Mesenteric fat pad (tissue), 1 donor: ENCODE data around the gene EIF4ENIF1. TPM values are rescaled to one million over a fixed set of nuclear protein-coding genes. Genes with fewer than 3 reads are reported as not detected.
"Not testable (repeated sequence)": the region's sequence is repeated elsewhere in the genome, so short reads cannot be mapped to it uniquely, and the experiment has no call there.

Source experiments
- DNase-seq: peaks from one replicate; pipeline ENCODE4 v3.0.0-alpha.2; 2020; ENCODE audit warnings: low spot score
- long read RNA-seq: library from polyadenylated mRNA; unstranded; transcript quantifications from one replicate; pipeline ENCODE4 v2.0.0, GENCODE V29; 2020
- total RNA-seq: library from RNA; stranded (reverse); fragmentation: NEBNext Ultra II Directional; extraction: Animal tissue kit (Norgen Biotek cat#: 25700); gene quantifications from one replicate; pipeline ENCODE4 v1.2.1, GENCODE V29; 2021
- donor health status: DM: yes; HTN: yes; CAD: no.

The EIF4ENIF1 gene, protein sequence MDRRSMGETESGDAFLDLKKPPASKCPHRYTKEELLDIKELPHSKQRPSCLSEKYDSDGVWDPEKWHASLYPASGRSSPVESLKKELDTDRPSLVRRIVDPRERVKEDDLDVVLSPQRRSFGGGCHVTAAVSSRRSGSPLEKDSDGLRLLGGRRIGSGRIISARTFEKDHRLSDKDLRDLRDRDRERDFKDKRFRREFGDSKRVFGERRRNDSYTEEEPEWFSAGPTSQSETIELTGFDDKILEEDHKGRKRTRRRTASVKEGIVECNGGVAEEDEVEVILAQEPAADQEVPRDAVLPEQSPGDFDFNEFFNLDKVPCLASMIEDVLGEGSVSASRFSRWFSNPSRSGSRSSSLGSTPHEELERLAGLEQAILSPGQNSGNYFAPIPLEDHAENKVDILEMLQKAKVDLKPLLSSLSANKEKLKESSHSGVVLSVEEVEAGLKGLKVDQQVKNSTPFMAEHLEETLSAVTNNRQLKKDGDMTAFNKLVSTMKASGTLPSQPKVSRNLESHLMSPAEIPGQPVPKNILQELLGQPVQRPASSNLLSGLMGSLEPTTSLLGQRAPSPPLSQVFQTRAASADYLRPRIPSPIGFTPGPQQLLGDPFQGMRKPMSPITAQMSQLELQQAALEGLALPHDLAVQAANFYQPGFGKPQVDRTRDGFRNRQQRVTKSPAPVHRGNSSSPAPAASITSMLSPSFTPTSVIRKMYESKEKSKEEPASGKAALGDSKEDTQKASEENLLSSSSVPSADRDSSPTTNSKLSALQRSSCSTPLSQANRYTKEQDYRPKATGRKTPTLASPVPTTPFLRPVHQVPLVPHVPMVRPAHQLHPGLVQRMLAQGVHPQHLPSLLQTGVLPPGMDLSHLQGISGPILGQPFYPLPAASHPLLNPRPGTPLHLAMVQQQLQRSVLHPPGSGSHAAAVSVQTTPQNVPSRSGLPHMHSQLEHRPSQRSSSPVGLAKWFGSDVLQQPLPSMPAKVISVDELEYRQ
- total RNA-seq: 23.8 TPM
- long read RNA-seq, partial matches to known transcripts: 2 of 11 reads
- long read RNA-seq, other reads (novel, unspliced or antisense): 9 of 11 reads

DNA sequence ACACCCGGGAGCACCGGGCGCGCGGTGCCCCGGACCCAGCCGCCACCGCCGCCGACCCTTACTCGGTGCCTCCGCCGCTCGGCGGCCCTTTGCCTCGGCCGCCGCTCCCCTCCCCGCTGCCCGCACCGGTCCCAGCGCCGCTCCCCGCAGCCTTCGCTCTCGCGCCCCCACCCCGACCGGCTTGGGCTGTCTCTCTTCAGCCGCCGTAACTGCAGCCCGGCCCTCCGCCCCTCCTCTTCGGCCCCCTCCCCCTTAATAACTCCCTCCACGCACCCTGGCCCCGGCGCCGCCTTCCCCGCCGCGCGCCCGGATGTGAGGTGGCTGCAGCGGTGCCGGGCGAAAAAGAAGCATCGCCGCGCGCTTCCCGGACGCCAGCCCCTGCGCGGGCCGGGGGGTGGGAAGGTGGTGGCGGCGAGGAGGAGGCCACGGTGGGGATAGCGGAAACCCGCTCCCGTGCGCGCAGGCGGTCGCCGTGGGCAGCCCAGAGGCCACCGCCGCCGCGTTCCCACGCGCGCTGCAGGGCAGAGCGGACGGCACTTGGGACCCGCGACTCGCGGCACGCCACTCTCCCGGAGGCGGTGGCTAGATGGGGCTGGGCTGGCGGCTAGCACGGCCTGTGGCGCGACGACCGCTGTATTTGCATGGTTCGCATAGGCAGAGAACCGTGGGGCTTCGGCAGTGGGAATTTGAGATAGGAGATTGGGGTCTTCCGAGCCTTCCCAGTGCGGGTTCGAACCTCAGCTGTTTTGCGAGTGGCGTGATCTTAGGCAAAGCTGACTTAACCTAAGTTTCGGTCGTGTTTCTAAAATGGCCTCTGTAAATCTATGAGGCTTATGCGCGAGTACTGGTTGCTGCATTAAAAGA lies at the start of gene EIF4ENIF1:
Gene EIF4ENIF1 (minus strand): TSS at position 211 of the 864 bp plus-strand sequence. CDS start 1,124 bp downstream, outside the sequence.
- peak; percentile 93 for DNase-seq

GRCh38 chr22:31538815-31539214 lies 49.2 kb upstream of the EIF4ENIF1 start:
- no peak for DNase-seq

DNA sequence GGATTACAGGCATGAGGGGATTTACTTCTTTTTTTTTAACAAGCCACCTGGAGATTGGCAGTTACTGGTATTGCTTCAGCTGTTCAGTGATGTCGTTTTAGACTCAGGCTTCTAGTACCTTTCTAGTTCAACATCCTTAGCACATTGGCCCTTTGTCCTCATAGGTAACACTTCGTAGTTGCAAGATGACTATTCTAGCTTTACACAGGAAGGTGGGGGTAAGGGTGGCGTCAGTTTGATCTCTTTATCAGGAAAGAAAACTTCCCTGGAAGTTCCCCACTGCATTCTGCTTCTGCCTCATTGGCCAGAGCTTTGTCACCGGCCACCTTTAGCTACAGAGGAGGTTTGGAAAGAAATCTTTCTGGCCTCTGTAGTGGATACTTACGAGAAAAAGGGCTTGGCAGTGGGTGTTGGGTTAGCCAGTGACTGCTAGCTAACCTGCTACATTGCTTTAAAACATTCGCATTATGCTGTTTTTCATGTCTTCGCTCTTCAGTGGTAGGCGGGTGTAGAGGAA lies 47.4 kb upstream of the EIF4ENIF1 start:
- no peak for DNase-seq

DNA sequence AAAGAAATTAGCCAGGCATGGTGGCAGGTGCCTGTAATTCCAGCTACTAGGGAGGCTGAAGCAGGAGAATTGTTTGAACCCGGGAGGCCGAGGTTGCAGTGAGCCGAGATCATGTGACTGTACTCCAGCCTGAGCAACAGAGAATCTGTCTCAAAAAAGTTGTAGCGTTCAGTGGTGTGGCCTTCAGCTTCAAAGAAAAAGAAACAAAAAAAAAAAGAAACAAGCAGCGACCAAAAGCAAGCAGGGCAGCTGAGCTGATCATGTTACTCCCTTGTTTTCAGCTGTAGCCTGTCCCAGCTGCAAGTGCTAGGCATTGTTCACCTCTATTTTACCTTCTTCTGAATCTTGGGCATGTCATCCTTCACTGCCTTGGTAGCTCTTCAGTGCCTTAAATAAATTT lies 43.7 kb upstream of the EIF4ENIF1 start:
- no peak for DNase-seq

- DNase-seq: no peak
Measured at GRCh38 chr22:31532060-31532459, 42.4 kb upstream of the EIF4ENIF1 start.

DNA sequence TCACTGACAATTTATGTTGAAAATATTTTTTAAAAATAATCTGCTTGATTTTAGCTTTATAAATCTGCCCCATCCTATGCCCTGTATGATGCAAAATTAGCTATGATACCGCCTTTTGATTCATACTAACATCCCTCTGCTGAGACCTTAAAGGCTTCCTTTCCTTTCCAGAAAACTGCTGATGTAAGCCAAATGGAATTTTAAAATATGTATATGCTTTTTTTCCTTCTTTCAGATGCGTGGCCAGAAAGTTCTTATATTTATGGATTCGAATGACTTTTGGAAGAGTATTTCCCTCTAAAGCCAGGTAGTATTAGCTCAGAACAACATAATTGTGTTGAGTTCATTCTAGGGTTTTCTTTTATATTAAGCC lies 41.2 kb upstream of the EIF4ENIF1 start:
- no peak for DNase-seq

DNA sequence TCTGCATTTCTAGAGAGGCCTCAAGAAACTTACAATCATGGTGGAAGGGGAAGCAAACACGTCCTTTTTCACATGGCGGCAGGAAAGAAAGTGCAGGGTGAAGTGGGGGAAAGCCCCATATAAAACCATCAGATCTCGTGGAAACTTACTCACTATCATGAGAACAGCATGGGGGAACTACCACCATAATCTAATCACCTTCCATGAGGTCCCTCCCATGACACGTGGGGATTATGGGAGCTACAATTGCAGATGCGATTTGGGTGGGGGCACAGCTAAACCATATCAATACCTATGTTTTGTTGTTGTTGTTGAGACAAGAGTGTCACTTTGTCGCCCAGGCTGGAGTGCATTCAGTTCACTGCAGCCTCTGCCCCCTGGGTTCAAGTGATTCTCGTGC lies 36.6 kb upstream of the EIF4ENIF1 start:
- DNase-seq: no peak

DNA sequence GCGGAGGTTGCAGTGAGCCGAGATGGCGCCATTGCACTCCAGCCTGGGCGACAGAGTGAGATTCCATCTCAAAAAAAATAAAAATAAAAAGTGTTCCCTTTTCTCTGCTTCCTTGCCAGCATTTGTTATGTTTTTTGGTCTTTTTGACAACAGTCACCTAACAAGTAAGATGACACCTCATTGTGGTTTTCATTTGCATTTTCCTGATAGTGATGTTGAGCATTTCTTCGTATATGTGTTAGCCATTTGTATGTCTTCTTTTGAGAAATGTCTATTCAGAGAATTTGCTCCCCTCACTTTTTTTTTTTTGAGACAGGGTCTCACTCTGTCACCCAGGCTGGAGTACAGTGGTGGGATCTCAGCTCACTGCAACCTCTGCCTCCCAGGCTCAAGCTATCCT lies 34.5 kb upstream of the EIF4ENIF1 start:
- DNase-seq: peak; percentile 22

- no peak for DNase-seq
Measured at GRCh38 chr22:31520051-31520450, 30.4 kb upstream of the EIF4ENIF1 start.

GRCh38 chr22:31509061-31509762 lies 19.6 kb upstream of the EIF4ENIF1 start:
- DNase-seq: no peak

- no peak for DNase-seq
Measured at GRCh38 chr22:31508536-31508935, 18.9 kb upstream of the EIF4ENIF1 start.

DNA sequence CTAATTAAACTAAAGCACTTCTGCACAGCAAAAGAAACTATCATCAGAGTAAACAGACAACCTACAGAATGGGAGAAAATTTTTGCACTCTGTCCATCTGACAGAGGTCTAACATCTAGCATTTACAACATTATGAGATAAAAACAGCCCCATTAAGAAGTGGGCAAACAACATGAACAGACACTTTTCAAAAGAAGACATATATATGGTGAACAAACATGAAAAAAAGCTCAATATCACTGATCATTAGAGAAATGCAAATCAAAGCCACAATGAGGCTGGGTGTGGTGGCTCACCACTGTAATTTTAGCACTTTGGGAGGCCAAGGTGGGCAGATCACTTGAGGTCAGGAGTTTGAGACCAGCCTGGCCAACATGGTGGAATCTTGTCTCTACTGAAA lies 17.9 kb upstream of the EIF4ENIF1 start:
- not testable (repeated sequence) for DNase-seq

GRCh38 chr22:31504282-31504681 lies 14.6 kb upstream of the EIF4ENIF1 start:
- no peak for DNase-seq

DNA sequence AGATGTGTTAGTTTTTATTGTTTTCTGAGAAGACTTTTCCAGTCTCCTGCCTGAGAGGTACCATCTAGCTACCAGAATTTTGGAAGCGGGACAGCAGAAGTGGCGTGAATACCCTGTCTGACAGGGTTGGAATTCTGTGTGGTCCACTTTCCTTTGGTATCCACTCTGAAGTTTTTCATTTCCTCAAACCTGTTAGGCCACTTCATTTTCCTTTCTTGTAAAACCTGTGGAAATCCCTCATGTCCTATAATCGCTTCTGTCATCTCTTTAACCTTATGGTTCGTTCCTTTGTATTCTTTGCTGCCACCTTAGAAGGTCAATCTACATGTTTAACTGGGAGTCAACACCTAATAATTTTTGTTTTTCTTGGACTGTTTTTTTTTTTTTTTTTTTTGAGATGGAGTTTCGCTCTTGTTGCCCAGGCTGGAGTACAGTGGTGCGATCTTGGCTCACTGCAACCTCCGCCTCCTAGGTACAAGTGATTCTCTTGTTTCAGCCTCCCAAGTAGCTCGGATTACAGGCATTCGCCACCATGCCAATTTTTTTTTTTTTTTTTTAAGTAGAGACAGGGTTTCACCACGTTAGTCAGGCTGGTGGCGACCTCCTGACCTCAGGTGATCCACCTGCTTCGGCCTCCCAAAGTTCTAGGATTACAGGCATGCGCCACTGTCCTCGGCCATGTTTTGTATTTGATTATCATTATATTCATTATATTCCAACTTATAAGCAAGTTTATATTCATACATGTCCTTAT lies 13.7 kb upstream of the EIF4ENIF1 start:
- DNase-seq: no peak

- no peak for DNase-seq
Measured at GRCh38 chr22:31501738-31502137, 12.1 kb upstream of the EIF4ENIF1 start.

GRCh38 chr22:31497148-31497938 lies 7.7 kb upstream of the EIF4ENIF1 start:
- DNase-seq: no peak

DNA sequence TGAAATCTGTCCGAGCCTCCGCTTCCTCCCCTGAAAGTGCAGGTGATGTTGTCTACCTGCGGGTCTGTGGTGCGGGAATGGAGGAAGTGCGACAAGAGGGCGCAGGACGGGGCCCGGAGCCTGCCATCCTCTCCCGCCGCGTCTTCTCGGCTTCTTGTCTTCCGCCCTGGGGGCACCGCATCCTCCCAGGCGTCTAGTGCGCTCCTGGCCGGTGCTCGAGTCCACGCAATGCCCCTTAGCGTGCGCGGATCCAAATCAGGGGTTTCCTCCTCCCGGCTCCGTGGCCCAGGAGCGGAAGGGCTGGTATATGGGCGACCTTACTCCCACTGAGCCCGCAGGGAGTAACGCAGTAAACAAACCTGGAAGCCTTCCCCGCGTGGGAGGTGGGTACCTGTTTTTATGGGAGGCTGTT lies 7.1 kb upstream of the EIF4ENIF1 start:
- DNase-seq: no peak

GRCh38 chr22:31496007-31496734 lies 6.5 kb upstream of the EIF4ENIF1 start, which contains the start of gene SFI1:
Gene SFI1, plus strand, starts transcription at chr22:31496536. Its CDS starts 11,749 bp downstream, at chr22:31508285.
- DNase-seq: peak; percentile 95
